HG03139 (cell line): ENCODE results near the gene SURF6.
"Not testable (repeated sequence)": the region's sequence is repeated elsewhere in the genome, so short reads cannot be mapped to it uniquely, and the experiment has no call there.

Experiments used
- ATAC-seq: cut with Tn5 transposase; IDR thresholded peaks from one replicate; pipeline ENCODE4 v1.9.1; 2021; ENCODE audit not compliant: unreplicated experiment

SURF6 gene

GRCh38 chr9:133335924-133336811, at the start of gene SURF6:
SURF6 (minus strand) TSS chr9:133336188; CDS start chr9:133336132, 56 bp downstream.
- peak; percentile 72 for ATAC-seq

DNA sequence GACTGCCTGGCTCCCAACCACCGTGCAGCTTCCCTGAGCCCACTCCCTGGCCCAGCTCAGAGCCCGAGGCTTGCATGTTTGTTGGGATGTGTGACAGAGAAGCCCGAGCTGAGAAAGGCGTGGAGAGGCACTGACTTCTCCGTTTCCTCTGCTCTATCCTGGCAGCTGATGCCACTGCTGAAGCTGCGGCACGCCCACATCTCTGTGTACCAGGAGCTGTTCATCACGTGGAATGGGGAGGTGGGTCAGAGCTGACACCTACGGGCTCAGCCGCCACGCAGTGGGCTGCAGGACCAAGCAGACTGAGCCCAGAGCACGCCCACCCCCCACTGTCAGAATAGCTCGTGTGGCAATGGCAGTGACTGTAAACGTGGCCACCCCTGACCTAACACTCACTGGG, 49.5 kb upstream of the SURF6 start:
- ATAC-seq: no peak

GRCh38 chr9:133384736-133385321, 48.8 kb upstream of the SURF6 start:
- no peak for ATAC-seq

DNA sequence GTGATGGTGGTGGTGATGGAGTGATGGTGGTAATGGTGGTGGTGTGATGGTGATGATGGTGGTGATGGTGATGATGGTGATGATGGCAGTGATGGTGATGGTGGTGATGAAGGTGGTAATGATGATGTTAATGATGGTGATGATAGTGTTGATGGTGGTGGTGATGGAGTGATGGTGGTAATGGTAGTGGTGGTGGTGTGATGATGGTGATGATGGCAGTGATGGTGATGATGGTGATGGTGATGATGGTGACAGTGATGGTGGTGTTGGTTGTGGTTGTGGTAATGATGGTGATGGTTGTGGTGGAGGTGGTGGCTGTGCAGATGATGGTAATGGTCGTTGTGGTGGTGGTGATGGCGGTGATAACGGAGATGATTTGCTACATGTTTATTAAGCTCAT, 47.5 kb upstream of the SURF6 start:
- ATAC-seq: no peak

- ATAC-seq: no peak
Observed at GRCh38 chr9:133382507-133383141, 46.6 kb upstream of the SURF6 start.

DNA sequence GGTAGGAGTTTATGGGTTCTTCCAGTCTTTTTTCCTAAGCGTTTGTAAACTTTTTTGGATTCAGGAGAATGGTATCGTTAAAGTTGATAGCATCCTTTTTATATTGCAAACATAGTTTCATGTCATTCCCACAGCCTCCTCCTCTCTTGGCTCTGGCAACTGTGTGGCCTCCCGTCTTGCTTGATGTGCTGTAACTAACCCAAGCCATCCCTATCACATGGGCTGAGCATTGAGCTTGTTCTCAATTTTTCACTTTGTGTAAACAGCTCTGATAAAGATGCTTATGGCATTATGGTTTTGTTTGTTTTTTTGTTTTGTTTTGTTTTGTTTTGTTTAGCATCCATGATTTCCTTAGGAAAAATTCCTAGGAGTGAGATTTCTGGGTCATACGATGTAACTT, 44.7 kb upstream of the SURF6 start:
- no peak for ATAC-seq

DNA sequence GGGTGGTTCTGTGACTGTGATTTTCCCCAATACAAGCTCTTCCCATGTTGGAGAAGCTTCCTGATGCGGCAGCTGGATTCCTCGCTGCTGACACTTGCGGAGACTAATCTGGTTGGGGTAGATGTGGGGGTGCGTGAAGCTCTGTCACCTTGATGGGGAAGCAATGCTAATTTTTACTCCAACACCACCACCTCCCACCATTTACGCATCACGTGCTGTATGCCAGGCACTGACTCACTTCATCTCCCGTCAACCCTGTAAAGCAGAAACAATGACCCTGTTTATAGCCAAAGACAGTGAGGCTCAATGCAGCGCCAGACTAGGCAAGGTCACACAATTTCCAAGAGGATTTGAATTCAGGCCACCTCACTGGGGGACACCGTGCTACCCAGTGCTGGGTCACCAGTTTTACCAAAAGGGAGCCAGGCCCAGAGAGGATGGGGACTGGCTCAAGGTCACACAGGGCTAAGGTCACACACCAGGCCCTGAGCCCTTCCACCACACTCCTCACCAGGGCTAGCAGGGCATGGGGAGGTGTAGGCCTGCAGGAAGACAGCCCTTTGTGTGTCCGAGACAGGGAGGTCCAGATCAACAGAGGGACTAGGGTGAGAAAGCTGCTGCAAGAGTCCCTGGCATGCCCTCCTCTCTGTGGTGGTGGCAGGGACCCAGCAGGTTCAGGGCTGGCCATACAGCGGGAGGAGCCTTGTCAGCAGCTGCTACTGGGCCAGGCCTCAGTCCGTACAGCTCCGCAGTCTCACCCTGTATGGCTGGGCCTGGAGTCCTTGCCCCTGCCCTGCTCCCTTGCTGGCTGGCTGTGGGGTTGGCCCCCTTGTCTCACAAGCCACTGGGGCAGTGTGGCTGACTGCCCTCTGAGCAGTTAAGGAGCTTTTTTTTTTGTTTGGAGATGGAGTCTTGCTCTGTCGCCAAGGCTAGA, 43.4 kb upstream of the SURF6 start:
- no peak for ATAC-seq

GRCh38 chr9:133378408-133378962, 42.5 kb upstream of the SURF6 start:
- no peak for ATAC-seq

GRCh38 chr9:133377721-133378216, 41.8 kb upstream of the SURF6 start:
- ATAC-seq: no peak

DNA sequence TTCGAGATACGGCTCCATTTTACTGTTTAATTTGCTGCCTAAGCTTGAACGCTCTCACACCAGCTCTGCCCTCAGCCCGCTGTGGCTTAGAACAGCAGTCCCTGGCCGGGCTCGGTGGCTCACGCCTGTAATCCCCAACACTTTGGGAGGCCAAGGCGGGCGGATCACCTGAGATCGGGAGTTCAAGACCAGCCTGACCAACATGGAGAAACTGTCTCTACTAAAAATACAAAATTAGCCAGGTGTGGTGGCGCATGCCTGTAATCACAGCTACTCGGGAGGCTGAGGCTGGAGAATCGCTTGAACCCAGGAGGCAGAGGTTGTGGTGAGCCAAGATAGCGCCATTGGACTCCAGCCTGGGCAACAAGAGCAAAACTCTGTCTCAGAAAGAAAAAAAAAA, 41.3 kb upstream of the SURF6 start:
- not testable (repeated sequence) for ATAC-seq

GRCh38 chr9:133375724-133376654, 40.0 kb upstream of the SURF6 start, which contains the start of the genes STKLD1 and SURF4:
STKLD1 (plus strand) TSS chr9:133376366; CDS start chr9:133376474, 108 bp downstream.
SURF4 (minus strand) TSS chr9:133376060; CDS start chr9:133375969, 91 bp downstream.
- ATAC-seq: peak; percentile 86

DNA sequence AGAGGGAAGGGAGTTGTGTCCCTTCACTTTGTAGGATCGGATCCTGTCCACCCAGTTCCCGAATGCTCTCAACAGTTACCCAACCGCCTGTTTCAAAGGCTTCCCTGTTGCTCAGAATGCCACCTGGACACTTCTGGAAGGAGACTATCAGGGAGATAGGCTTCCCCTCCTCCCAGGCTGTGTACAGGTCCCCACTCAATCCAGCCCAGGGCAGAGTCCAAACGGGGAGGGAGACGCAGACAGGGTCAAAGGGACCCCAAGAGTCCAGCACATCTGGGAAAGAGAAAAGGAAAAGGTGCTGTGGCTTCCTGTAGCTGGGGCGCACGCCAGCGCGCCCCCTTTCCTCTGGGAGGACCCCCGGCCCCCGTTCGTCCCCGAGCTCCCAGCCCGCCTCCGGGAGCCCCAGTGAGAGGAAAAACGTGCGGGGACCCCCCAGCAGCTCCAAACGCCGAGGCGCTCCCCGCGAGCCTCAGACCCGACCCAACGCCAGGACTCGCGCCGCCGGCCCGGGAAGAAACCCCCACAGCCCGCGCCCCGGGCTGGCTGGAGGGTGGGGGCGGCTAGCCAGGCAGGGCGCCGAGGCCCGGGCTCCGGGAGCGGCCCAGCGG, 39.2 kb upstream of the SURF6 start:
- no peak for ATAC-seq

- ATAC-seq: no peak
Observed at GRCh38 chr9:133374612-133375115, 38.7 kb upstream of the SURF6 start.

DNA sequence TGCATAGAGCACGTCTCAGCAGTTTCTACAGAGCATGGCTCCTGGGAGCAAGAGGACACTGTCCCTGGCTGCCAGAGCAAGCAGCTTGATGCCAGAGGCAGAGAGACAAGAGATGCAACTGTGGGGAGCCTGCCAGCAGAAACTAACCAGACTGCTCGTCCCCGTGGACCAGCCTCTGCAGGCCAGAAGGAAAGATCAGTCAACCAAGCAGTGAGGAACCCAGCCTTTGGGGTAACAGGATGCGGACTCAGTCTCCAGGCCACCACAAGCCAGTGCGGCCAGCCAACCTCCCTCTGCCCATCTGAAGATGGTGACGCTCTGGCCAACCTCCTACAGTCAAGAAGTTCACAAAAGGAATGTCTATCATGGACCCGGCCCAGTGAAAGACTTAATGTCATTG, 36.2 kb upstream of the SURF6 start:
- ATAC-seq: no peak

DNA sequence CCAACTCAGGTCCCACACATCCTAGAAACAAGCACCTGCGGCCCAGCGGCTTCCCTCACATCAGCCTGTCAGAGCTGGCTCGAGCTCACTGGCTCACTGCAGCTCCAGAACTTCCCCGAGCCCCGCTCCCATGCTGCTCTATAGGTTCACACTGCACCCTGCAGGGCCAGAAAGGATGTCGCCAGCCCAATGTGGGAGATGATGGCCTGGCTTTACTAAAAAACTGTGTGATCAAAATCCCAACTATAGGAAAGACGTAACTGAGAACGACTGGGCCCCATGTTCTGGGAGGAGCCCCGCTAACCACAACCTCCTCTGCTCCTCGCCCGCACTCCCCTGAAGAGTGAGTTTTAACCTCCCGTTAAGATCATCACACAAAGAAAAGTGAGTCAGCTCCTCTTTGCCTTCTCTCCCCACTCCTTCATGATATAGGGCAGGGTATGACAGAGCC, 35.3 kb upstream of the SURF6 start:
- no peak for ATAC-seq

DNA sequence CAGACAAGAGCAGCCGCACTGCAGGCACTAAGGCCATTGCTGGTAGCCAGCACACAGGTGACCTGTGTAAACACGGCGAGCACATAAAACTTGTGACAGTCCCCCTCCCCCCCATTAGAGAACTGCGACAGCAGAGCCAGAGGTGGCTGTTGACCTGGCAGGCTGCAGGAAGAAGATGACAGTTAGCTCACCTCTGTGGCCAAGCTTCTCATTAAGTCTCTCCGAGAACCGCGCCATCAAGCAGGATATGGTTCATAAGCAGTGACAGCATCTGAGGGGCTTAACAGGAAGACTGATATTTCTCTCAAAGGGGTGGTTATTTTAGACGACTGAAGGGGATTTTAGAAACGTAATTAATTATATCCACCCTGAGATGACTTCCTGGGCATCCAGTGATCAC, 34.7 kb upstream of the SURF6 start:
- no peak for ATAC-seq

- ATAC-seq: no peak
Observed at GRCh38 chr9:133369933-133370332, 33.9 kb upstream of the SURF6 start.

DNA sequence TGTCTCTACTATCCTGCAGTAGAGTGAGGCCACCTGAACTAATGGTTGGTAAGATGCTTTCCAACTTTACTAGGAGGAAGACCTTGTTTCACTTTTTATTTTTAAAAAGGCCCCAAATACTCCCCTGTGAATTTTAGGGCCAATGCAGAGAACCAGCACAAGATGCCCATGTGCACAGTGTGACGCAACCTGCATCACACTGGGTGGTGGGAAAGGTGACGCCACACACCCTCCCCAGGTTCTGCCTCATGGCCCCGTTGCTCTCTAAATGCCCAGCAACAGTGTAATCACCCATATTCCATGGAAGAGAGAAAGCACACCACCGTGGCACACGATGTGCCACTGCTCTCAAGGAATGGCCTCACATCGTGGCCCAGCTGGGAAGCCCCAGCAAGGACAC, 33.4 kb upstream of the SURF6 start:
- ATAC-seq: no peak
